GM23338 (cell line): ENCODE data around the gene CASP2. TPM values are rescaled to one million over a fixed set of nuclear protein-coding genes. Genes with fewer than 3 reads are reported as not detected.

Experiments
- ATAC-seq: fragments of 200-7000 bp; cut with Tn5 transposase; 3 replicates; pipeline ENCODE4 v1.9.1; 2020
- DNase-seq: peaks from one replicate; pipeline ENCODE4 v3.0.0-alpha.2; 2015; ENCODE audit warnings: low spot score
- H2AFZ ChIP-seq: fragments of 200-600 bp; sonication (generic); 2 replicates; pipeline ENCODE4 v1.8.0; 2016; ENCODE audit warnings: antibody characterized with exemption, mild to moderate bottlenecking, moderate library complexity
- H3F3A ChIP-seq: fragments of 200-600 bp; sonication (generic); replicated peaks from 2 replicates; pipeline ENCODE4 v1.8.0; 2017; ENCODE audit warnings: antibody characterized with exemption, mixed run types, low read depth
- H3K27ac ChIP-seq: fragments of 200-600 bp; sonication (generic); 2 replicates; pipeline ENCODE4 v1.6.1; 2016; ENCODE audit warnings: low read depth
- H3K27me3 ChIP-seq: fragments of 200-600 bp; sonication (generic); 2 replicates; pipeline ENCODE4 v1.8.0; 2016; ENCODE audit warnings: mild to moderate bottlenecking, mixed run types, moderate library complexity; ENCODE audit not compliant: insufficient read depth
- H3K36me3 ChIP-seq: fragments of 200-600 bp; sonication (generic); 2 replicates; pipeline ENCODE4 v1.8.0; 2016; ENCODE audit warnings: mild to moderate bottlenecking; ENCODE audit not compliant: insufficient read depth
- H3K4me1 ChIP-seq: fragments of 200-600 bp; sonication (generic); 2 replicates; pipeline ENCODE4 v1.8.0; 2016; ENCODE audit warnings: mild to moderate bottlenecking, moderate library complexity; ENCODE audit not compliant: insufficient read depth
- H3K4me2 ChIP-seq: fragments of 200-600 bp; sonication (generic); 2 replicates; pipeline ENCODE4 v1.7.1; 2017; ENCODE audit warnings: mixed run types
- H3K4me3 ChIP-seq: fragments of 200-600 bp; sonication (generic); 2 replicates; pipeline ENCODE4 v1.6.1; 2016; ENCODE audit warnings: mixed run types
- H3K79me2 ChIP-seq: fragments of 200-600 bp; sonication (generic); replicated peaks from 2 replicates; pipeline ENCODE4 v1.8.0; 2017; ENCODE audit warnings: mild to moderate bottlenecking; ENCODE audit not compliant: insufficient read depth
- H3K9me2 ChIP-seq: fragments of 200-600 bp; sonication (generic); 2 replicates; pipeline ENCODE4 v1.8.0; 2017; ENCODE audit not compliant: insufficient read depth
- H4K20me1 ChIP-seq: fragments of 200-600 bp; sonication (generic); replicated peaks from 2 replicates; pipeline ENCODE4 v1.8.0; 2017; ENCODE audit warnings: mild to moderate bottlenecking; ENCODE audit not compliant: insufficient read depth
- H3K27ac Mint-ChIP-seq: 2 replicates; pipeline ENCODE4 v1.8.0; 2020; ENCODE audit warnings: inconsistent platforms, mild to moderate bottlenecking, moderate library complexity, mixed read lengths
- H3K27me3 Mint-ChIP-seq: 3 replicates; pipeline ENCODE4 v1.8.0; 2022; ENCODE audit warnings: low read depth, mild to moderate bottlenecking, moderate library complexity, mixed read lengths, inconsistent platforms; ENCODE audit not compliant: insufficient read depth, poor library complexity
- H3K36me3 Mint-ChIP-seq: 3 replicates; pipeline ENCODE4 v1.8.0; 2021; ENCODE audit warnings: low read depth, mild to moderate bottlenecking, inconsistent platforms, moderate library complexity, mixed read lengths
- H3K4me1 Mint-ChIP-seq: 3 replicates; pipeline ENCODE4 v1.8.0; 2020; ENCODE audit warnings: mild to moderate bottlenecking, inconsistent platforms, mixed read lengths
- H3K4me3 Mint-ChIP-seq: 3 replicates; pipeline ENCODE4 v1.8.0; 2021; ENCODE audit warnings: moderate library complexity, mild to moderate bottlenecking, inconsistent platforms, mixed read lengths
- H3K9me3 Mint-ChIP-seq: 3 replicates; pipeline ENCODE4 v1.8.0; 2020; ENCODE audit warnings: moderate library complexity, mild to moderate bottlenecking, inconsistent platforms, mixed read lengths
- CREB1 ChIP-seq: fragments of 250-450 bp; sonication (Bioruptor Pico); IDR thresholded peaks from 2 replicates; pipeline ENCODE4 v1.5.0; 2020; ENCODE audit warnings: low read depth, mild to moderate bottlenecking, moderate library complexity
- CTCF ChIP-seq, 2 experiments: fragments of 200-600 bp in 1 of 2; sonication (generic) in 1 of 2; conservative IDR thresholded peaks; 2 replicates each; pipeline versions ENCODE4 v1.5.1 to v1.6.1; 2016 to 2017; ENCODE audit warnings: antibody characterized with exemption in 2 of 2, low read depth in 2 of 2, mild to moderate bottlenecking in 2 of 2, moderate library complexity in 1 of 2
- ETS1 ChIP-seq: IDR thresholded peaks from 2 replicates; pipeline ENCODE4 v1.6.1; 2016; ENCODE audit warnings: antibody characterized with exemption
- EZH2 ChIP-seq: fragments of 200-600 bp; sonication (generic); IDR thresholded peaks from one replicate; pipeline ENCODE4 v1.8.0; 2017; ENCODE audit warnings: antibody characterized with exemption, mild to moderate bottlenecking, low read depth; ENCODE audit not compliant: unreplicated experiment
- EZH2phosphoT487 ChIP-seq: fragments of 200-600 bp; sonication (generic); IDR thresholded peaks from one replicate; pipeline ENCODE4 v1.8.1; 2018; ENCODE audit warnings: antibody characterized with exemption; ENCODE audit not compliant: unreplicated experiment
- JUNB ChIP-seq: IDR thresholded peaks from one replicate; pipeline ENCODE4 v1.6.1; 2016; ENCODE audit warnings: antibody characterized with exemption; ENCODE audit not compliant: unreplicated experiment
- NANOG ChIP-seq: IDR thresholded peaks from 2 replicates; pipeline ENCODE4 v1.6.1; 2016; ENCODE audit warnings: antibody characterized with exemption, borderline replicate concordance
- POLR2AphosphoS5 ChIP-seq: IDR thresholded peaks from 2 replicates; pipeline ENCODE4 v1.6.1; 2016; ENCODE audit warnings: antibody characterized with exemption, low read depth
- REST ChIP-seq: IDR thresholded peaks from one replicate; pipeline ENCODE4 v1.6.1; 2018; ENCODE audit warnings: antibody characterized with exemption; ENCODE audit not compliant: unreplicated experiment
- STAT1 ChIP-seq: IDR thresholded peaks from one replicate; pipeline ENCODE4 v1.6.1; 2016; ENCODE audit warnings: antibody characterized with exemption; ENCODE audit not compliant: unreplicated experiment
- ZNF114 ChIP-seq: fragments of 250-450 bp; sonication (Bioruptor Pico); IDR thresholded peaks from 2 replicates; pipeline ENCODE4 v1.5.0; 2020; ENCODE audit warnings: mild to moderate bottlenecking, moderate library complexity
- ZNF331 ChIP-seq: fragments of 250-450 bp; sonication (Bioruptor Pico); IDR thresholded peaks from 2 replicates; pipeline ENCODE4 v1.5.0; 2020; ENCODE audit warnings: low read depth, mild to moderate bottlenecking, moderate library complexity
- ZNF462 ChIP-seq: fragments of 250-450 bp; sonication (Bioruptor Pico); IDR thresholded peaks from 2 replicates; pipeline ENCODE4 v1.5.0; 2020; ENCODE audit warnings: mild to moderate bottlenecking, moderate library complexity
- polyA plus RNA-seq: library from polyadenylated mRNA; unstranded; fragments of >200 nt; fragmentation: Nextera tagmentation; extraction: Ambion mirVana; gene quantifications from 2 replicates; pipeline ENCODE4 v1.2.1, GENCODE V29; 2016
- total RNA-seq: library from RNA; depleted of rRNA; stranded (reverse); fragments of >200 nt; shearing (Covaris generic); gene quantifications from 2 replicates; pipeline ENCODE4 v1.2.3, GENCODE V29; 2014

CASP2 gene
- total and polyA plus RNA-seq, 2 experiments from 2014 or later, result 17.7 to 21.8 TPM

- Histone ChIP-seq H2AFZ (peak overlapping the region; percentile 66), H3K36me3 (no peaks in the 10 kb centered on the region), H3K79me2 (peaks cover 19% of the 10 kb centered on the region), H3K27me3 (peaks cover 24% of the 10 kb centered on the region), H3K4me2 (peak overlapping the region; percentile 90), H3K9me2 (peaks cover 6% of the 10 kb centered on the region; the same call in 1 of the 2 replicates), H3F3A (peaks cover 13% of the 10 kb centered on the region; the same call in 1 of the 2 replicates), H3K4me1 (peaks cover 42% of the 10 kb centered on the region), H3K4me3 (peak overlapping the region; percentile 52), H3K27ac (no peak overlapping the region), H4K20me1 (peaks cover 4% of the 10 kb centered on the region; the same call in 1 of the 2 replicates)
- peaks cover 30% of the 10 kb centered on the region for H3K36me3 Mint-ChIP-seq
- H3K27ac Mint-ChIP-seq, result no peak overlapping the region
- H3K4me3 Mint-ChIP-seq, result peak overlapping the region; percentile 65
- TF ChIP-seq ZNF114 (CRISPR knock-in tag) (no peak), REST (no peak), EZH2 (no peak), JUNB (no peak), EZH2phosphoT487 (no peak), CTCF (conservative IDR thresholded peaks at IDR 0.05; ENCODE audit: low read depth in 2 of 2) (no peak), POLR2AphosphoS5 (no peak), NANOG (no peak), ZNF331 (CRISPR knock-in tag) (no peak), CREB1 (CRISPR knock-in tag) (no peak), STAT1 (no peak), ETS1 (no peak), ZNF462 (no peak)
- DNase-seq, result peak; percentile 39
- peaks cover 45% of the 10 kb centered on the region for H3K27me3 Mint-ChIP-seq
- no peak for ATAC-seq
- H3K4me1 Mint-ChIP-seq, result peaks cover 43% of the 10 kb centered on the region
- H3K9me3 Mint-ChIP-seq, result peaks cover 18% of the 10 kb centered on the region
Observed at GRCh38 chr7:143285470-143285778, 2.7 kb upstream of the CASP2 start.
